ENCODE results near the gene PDE3B.
"Not testable (repeated sequence)": the region's sequence is repeated elsewhere in the genome, so short reads cannot be mapped to it uniquely, and the experiment has no call there.

The PDE3B gene

DNA sequence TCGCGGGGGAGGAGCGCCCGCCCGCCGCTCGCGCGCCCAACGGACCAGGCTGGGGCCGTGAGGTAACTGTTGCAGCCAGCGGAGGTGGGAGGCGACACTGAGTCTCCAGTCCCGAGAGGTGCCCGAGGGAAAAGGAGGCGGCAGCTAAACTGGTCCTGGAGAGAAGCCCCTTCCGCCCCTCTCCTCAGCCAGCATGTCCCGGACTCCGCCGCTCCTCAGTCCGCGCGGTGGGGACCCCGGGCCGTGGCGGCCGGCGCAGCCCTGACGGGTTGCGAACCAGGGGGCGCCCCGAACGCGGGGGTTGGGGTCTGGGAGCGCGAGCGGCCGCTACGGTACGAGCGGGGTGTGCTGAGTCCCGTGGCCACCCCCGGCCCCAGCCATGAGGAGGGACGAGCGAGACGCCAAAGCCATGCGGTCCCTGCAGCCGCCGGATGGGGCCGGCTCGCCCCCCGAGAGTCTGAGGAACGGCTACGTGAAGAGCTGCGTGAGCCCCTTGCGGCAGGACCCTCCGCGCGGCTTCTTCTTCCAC is at the start of gene PDE3B:
Gene PDE3B, plus strand, starts transcription at position 108 of the 529 bp plus-strand sequence. Its CDS starts 272 bp downstream, at position 380.
- peak; percentile 95 for DNase-seq

DNA sequence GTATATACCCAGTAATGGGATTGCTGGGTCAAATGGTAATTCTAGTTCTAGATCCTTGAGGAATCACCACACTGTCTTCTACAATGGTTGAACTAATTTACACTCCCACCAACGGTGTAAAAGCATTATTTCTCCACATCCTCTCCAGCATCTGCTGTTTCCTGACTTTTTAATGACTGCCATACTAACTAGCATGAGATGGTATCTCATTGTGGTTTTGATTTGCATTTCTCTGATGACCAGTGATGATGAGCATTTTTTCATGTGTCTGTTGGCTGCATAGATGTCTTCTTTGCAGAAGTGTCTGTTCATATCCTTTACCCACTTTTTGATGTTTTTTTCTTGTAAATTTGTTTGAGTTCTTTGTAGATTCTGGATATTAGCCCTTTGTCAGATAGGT is 48.3 kb upstream of the PDE3B start:
- not testable (repeated sequence) for DNase-seq

DNA sequence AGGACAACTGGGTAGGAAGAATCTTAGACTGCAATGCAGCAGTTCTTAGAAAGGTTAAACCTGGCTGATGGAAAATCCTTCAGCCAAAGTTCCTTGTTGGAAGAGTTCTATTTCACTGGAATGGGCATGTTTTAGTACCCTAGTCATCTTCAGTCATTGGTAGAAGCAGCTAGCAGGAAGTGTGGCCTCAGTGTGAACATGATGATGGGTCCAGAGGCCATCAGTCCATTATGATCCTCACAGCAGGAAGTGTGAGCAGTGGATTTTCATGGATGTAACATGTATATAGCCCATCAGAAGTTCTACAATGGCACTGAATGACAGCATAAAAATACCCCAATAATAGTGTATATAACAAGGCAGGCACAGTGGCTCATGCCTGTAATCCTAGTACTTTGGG is 35.9 kb upstream of the PDE3B start:
- DNase-seq, result no peak

DNA sequence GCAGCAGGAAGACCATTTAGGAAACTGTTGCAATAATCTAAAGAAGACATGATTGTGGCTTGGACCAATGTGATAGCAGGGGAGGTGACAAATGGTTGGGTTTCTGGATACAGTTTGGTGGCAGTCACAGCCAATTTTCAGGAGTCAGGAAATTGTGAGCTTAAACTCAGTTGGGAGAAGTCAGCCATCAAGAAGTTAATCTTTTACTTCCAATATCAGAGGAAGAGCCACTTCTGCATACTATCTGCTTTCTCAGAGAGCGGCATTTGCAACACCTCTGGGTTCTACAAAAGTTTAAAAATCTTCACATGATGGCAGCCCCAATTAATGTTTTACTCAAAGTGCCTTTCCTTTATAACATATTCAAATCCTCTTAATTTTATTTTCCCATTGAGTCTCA is 33.7 kb upstream of the PDE3B start:
- no peak for DNase-seq

DNA sequence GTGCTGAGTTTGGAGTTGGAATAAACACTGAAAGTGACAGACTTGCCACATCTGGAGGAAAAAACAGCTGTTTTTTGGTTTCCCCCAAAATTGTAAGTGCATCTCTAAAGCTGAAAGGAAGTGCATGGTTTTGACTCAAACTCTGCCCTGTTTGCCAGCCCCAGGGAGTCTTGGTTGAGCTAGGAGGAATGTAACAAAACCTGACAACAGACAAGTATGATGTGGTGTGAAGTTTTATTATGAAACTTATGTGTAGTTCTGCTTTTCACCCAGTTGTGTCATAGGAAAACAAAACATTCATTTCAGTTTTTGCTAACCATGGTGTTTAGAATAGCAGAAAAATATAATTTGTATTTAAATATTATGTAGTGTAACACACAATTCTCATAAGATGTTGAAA is 31.7 kb upstream of the PDE3B start:
- DNase-seq, result no peak

DNA sequence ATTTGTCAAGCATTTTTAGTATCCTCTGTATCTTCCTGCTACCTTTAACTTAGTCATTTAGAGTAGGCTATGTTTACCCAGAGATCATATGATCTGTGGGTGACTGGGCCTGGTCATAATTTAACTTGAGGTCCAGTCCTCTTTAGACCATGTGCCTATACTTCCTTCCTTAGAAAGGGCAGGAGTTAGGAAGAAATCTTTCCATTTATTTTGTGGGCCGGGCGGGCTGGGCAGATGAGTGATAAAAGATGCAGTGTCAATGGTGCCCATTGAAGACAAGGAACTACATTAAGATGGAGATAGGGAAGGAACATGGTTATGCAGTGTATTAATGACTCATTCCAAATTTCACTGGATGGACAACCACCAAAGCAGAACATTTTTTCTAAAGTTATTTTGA is 30.9 kb upstream of the PDE3B start:
- no peak for DNase-seq

DNA sequence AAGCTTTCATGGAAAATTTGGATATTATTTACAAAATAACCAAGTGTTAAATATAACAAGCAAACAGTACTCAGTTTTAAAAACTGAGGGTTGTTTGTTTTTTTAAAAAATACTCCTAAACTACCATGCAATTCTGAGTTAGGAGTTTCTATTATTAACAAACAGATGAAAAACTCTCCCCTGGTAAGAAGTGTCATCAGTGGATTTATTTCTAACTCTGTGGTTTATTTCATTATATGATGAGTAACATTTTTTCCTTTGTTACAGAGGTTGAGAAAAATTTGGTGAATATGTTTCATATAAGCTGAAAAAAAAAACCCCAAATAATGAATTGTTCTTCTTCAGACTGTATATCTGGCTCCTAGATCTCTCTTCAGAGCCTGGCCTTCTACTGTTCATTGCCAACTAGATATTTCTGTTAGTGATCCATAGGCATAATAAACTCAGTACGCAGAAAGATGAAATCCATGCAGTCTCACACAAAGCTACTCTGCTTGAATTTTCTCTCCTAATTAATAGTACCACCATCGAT is 29.4 kb upstream of the PDE3B start:
- no peak for DNase-seq

DNA sequence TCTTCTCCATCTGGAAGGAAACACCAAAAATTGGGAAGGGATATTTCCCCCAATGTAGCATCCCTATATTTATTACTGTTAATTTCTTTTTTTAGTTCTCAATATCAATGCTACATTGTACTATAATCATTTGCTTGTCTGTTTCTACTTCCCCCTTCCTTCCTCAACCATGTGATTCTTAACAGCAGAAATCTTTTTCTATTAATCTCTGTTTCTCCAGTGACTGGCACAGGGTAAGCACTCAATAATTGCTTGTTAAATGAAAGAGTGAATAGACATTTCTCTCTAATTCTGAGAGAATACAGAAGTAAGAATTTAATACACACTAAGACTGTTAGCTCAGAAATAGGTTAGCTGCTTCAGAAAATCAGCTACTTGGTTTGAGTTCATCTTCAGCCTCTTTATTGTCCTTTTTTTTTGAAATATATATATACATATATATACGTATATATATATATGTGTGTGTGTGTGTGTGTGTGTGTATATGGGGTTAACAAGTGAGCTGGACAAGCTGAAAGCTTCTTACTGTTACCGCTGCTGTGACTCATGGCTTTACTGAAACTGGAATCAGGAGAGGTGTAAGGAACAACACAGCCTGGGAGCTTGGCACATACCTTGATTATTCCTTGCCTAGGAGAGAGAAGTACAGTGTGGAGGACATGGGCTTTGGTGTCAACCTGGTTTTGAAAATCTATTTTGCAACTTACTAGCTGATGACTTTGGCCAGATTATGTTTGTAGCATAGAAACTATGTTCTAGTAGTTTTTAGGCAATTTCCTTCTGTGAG is 26.2 kb upstream of the PDE3B start:
- no peak for DNase-seq

DNA sequence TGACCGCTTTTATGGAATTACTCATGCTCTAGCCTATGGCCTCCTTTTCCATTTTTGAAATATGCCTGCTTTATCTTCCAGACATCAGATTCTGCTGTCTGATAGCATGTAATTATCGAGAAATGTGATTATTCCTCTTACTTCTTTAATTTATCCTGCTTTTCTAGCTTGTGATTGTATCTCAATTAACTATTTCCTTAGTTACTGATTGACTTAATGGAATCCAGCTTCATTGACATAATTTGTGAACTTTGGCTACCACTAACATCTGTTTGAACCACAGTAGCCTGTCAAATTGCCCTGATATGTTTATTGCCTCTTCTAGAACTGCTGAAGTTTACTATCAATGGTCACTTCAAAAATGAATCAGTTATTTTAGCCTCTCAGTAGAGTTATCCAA is 25.5 kb upstream of the PDE3B start:
- DNase-seq, result no peak

DNA sequence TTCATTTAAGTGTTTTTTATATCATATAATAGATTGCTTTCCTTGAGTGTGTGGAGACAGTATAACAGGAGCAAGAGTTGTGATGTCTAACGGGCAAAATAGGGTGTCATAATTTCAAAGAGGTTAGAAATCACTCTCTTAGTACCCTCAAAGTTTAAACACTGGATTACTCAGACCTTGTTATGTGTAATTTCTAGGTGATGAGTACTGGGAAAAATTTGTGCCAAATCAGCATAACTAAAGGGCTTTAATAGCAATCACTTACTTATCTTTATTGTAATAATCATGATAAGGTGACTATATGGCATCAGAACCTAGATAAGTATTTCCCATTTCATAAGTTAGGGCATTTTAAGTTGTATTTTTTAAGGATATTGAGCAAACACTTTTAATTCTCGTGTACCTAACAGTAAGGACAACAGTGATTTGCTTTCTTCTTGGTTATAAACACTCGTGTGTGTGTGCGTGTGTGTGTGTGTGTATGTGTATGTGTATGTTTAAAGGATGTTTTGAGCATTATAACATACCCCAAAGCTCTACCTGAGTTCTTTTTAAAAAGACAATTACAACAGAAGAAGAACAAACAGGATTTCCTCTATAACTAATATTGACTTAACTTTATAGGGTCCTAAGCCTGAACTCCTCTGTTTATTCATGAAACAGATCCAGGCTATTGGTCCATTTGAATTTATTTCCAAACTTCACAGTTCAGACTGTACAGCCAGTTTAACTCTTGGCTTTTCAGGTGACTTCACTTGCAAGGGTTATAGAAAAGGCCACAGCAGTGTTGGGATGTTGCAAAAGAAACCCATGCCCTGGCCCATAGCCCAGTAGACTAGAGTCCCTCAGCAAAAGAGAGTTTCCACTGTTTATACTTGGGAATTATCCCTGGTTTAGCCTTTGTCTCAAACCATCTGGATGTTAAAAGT is 23.7 kb upstream of the PDE3B start:
- DNase-seq, result no peak

DNA sequence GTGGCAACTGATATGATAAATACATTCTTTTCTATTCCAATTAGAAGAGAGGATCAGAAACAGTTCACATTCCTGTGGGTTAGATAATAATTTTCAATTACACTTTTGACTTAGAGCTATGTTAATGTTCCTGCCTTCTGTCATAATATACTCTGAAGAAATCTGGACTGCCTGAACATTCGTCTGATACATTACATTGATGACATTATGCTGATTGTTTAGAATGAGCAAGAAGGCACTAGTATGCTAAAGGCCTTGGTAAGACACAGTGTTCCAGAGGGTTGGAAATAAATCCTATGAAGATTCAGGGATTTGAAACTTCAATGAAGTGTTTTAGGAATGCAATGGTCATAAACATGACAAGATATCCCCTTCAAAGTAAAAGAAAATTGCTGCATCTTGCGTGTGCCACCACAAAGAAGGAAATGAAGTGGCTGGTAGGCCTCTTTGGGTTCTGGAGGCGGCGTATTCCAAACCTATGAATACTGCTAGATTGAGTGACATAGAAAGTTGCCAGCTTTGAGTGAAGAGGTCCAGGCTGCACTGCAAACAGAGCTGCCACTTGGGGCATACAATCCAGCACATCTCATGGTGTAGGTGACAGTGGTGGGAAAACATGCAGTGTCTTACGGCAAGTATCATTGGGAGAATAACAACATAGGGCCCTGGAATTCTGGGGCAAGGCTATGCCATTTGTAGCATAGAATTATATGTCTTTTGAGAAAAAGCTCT is 21.2 kb upstream of the PDE3B start:
- DNase-seq, result no peak

DNA sequence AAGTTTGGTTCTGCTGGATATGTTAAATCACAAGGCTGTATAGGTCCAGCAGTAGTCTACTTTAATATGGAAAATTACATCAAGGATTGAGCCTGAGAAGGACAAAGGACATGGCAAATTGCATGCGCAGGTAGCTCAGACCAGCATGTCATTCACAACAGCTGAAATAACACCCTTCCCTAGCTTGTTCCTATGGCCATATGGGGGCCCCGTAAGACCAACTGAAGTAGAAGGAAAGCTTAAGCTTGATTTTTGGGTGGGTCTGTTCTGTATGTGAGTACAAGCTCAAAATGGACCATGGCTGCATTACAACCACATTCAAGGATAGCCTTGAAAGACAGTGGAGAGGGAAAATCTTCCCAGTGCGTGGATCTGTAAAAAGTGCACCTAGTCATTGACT is 20.6 kb upstream of the PDE3B start:
- no peak for DNase-seq

DNA sequence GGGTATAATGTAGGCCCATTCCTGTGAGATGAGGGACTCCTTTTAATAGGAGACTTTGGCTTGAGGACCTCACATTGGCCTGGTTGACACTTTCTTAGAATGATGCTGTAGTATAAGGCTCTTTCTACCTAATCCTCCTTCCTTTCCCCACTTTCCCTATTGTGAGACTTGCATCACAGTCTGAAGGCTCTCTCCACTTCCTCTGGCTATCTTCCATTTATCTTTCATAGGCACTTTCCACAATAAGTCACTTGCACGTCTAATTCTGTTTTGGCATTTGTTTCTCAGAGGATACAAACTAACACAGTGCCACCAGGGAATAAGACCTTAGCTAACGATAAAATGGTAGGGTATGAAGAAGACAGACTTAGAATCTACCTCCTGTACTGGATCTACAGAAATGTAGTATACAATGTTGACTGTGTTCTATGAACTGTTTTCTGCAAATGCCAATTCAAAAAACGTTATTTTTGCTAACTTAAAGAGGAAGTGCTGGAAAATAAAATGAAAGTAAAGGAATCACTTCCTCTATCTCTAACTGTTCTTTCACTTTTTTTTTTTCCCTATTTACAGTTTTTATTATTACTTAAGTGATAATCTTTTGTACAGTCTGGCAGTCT is 17.9 kb upstream of the PDE3B start:
- DNase-seq, result no peak

DNA sequence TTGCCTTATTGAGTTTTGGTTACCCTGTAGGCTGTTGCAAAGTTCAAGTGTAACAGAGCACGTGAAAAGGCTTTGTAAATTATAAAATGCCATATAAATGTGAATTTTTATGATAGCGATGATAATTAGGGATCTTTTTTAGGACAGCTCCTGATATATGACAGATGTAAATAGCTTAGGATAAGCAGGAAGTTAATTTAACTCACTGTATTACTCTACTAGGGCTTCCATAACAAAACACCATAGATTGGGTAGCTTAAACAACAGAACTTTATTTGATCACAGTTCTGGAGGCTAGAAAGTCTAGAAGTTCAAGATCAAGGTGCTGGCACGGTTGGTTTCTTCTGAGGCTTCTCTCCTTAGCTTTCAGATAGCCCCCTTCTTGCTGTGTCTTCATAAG is 17.0 kb upstream of the PDE3B start:
- no peak for DNase-seq

DNA sequence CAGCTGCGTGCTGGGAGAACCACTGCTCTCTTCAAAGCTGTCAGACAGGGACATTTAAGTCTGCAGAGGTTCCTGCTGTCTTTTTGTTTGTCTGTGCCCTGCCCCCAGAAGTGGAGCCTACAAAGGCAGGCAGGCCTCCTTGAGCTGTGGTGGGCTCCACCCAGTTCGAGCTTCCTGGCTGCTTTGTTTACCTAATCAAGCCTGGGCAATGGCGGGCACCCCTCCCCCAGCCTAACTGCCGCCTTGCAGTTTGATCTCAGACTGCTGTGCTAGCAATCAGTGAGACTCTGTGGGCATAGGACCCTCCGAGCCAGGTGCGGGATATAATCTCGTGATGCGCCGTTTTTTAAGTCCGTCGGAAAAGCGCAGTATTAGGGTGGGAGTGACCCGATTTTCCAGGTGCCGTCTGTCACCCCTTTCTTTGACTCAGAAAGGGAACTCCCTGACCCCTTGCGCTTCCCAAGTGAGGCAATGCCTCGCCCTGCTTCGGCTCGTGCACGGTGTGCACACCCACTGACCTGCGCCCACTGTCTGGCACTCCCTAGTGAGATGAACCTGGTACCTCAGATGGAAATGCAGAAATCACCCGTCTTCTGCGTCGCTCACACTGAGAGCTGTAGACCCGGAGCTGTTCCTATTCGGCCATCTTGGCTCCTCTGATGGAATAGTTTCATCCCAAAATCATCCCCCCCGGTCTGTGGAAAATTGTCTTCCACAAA is 9.9 kb upstream of the PDE3B start:
- DNase-seq, result not testable (repeated sequence)

DNA sequence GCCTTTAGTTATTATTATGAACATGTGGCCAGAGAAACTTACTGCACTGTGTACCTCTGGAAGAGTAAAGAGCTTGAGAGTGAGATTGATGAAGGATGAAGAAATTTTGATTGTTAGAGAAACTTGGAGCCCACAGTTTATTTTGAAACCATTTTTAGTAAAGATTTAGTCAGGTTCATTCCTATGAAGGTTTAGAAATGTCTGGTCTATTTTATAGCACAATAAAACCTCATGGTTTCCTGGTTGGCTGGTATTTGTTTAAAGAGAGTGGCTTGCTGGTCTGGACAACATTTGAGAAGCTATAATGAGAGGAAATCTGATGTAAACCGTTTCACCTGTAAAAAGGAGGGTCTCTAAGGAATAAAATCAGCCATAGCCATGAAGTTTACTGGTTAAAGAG is 8.8 kb upstream of the PDE3B start:
- no peak for DNase-seq

DNA sequence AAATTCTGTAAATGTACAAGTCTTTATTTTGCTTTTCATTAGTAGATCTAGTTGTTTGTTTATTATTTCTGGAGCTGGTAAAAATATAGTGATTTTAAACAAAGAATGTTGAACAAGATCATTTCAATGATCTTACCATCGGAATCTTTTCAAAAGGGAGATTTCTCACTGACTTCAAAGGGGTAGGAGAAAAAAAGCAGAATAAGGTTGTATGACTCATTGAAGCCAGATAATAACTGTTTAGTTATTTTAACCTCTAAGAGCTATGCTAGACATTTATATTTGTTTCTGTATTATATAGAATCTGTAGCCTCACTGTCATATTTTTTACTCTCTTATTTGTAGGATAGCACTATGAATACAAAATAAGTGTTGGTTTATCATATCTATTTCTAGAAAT is 8.1 kb upstream of the PDE3B start:
- DNase-seq, result no peak

DNA sequence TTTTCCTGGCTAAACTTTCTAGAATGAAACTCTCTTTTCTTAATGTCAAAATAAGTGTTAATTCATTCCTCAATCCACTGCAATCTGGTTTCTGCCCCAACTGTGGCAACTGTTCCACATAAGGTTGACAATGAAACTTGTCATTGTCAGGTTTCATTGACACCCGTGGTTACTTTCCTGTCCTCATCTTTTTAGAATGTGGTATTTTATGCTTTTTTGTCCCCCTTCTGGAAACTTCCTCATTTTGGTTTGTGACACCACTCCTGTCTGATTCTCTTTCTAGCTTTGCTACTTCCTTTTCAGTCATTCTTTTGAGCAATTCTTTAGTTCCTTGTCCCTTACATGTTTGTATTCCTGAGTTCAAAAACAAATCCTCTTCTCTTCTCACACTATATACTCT is 7.5 kb upstream of the PDE3B start:
- no peak for DNase-seq

DNA sequence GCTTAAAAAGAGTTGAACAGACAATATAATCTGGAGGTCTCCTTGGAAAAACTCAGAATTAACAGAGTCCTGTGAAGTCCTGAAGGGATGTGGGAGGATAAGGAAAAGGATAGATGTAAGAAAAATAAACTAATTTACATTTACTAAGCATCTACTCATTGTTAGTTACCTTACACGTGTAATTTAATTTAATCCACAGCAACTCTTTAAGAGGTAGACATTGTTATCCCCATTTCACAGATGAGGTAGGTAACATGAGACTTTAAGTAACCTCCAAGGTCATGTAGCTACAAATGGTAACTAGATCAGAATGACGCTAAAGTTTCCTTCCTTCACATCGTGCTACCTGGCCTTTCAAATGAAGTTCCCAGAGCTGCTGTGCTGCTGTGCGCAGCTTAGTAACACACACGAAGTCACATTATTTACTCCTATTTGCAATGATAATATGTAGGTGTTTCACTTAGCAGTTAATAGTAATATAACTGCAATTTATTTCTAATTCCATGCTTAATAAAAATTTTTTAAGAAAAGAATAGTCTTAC is 5.7 kb upstream of the PDE3B start:
- no peak for DNase-seq

DNA sequence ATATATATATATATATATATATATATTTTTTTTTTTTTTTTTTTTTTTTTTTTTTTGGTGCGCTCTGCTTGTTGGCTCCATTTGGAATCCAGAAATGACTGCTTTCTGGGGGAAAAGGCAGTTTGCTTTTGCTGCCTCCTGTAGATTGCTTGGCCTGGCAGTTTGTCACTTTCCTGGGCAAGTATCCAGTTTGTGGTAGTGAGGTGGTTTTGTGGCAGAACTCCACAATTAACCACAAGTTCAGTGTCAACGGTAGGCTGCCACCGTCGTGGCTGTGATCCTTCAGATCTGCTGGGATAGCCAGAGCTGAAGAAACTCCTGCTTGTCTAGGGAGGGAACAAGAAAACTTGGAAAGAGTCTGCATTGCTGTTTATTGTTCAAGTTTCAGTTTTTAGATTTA is 5.0 kb upstream of the PDE3B start:
- DNase-seq, result no peak

DNA sequence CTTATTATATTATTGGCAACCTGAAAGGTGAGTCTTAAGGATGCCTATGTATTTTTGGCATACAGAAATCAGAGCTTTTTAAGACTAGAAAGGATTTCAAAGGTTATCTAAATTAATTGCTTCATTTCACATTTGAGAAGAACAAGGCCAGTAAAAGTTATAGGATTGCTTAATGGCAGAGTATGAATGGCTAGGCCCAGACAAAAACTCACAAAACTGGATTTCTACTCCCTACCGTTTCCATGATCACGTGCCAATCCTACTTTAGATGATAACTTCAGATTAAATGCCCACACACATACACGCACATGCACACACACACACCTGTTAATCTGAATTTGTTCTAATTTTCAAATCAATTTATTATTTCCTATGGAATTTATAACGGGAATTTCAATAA is 1.8 kb upstream of the PDE3B start:
- DNase-seq, result no peak

Measured in islet precursor cell (in vitro differentiated cells).